Stomach smooth muscle (tissue), 2 donors: ENCODE measurements around the gene B4GALNT4.

Experiments
- H3K27ac ChIP-seq: one replicate; pipeline ENCODE4 v1.7.0; 2013; ENCODE audit warnings: mild to moderate bottlenecking, low read length, inconsistent platforms
- H3K27me3 ChIP-seq, 2 donors: one replicate each; pipeline ENCODE4 v1.7.0; 2013; ENCODE audit warnings: low read length in 2 of 2; ENCODE audit not compliant: insufficient read depth in 2 of 2, control insufficient read depth in 1 of 2
- H3K36me3 ChIP-seq, 2 donors: one replicate each; pipeline ENCODE4 v1.7.0; 2013; ENCODE audit warnings: low read length in 2 of 2; ENCODE audit not compliant: control insufficient read depth in 2 of 2, insufficient read depth in 2 of 2
- H3K4me1 ChIP-seq: one replicate; pipeline ENCODE4 v1.7.0; 2013; ENCODE audit warnings: low read length; ENCODE audit not compliant: control insufficient read depth, insufficient read depth
- H3K4me3 ChIP-seq, 2 donors: one replicate each; pipeline ENCODE4 v1.7.0; 2013; ENCODE audit warnings: low read length in 2 of 2
- H3K9ac ChIP-seq, 2 donors: one replicate each; pipeline ENCODE4 v1.7.0; 2013; ENCODE audit warnings: low read length in 2 of 2, mild to moderate bottlenecking in 1 of 2
- H3K9me3 ChIP-seq, 2 donors: one replicate each; pipeline ENCODE4 v1.7.0; 2013; ENCODE audit warnings: low read length in 2 of 2; ENCODE audit not compliant: control insufficient read depth in 2 of 2
- donor health status: healthy.
- donor health status: Pancreatic carcinoma.

B4GALNT4 gene

DNA sequence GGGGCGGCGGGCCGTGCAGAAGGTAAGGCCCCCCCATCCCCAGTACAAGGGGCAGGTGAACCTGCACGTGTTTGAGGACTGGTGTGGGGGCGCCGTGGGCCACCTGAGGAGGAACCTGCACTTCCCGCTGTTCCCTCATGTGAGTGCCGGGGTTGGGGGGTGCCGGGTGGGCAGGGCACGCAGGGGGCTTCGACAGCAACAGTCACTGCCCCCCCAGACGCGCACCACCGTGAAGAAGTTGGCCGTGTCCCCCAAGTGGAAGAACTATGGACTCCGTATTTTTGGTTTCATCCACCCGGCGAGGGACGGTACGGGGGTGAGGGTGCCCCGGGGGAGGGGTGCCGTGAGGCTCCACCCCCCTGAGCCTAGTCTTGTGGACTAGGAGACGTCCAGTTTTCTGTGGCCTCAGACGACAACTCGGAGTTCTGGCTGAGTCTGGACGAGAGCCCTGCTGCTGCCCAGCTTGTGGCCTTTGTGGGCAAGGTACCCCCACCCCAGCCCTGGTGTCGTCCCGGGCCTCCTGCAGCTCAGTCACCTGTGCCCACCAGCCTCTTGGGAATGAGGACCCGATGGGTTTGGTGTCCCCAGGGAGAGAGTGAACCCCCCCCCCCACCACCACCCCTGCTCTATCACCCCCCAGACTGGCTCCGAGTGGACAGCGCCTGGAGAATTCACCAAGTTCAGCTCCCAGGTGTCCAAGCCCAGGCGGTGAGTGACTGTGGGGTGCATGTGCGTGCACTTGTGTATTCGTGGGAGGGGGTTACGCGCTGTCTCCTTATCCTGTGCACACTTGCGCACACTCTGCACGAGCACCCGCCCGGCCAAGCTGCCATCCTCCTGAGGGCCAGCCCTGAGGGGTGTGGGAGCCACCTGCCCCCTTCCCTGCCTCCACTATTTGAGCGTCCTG is 3.8 kb downstream of the B4GALNT4 start:
- Histone ChIP-seq H3K9ac (no peak overlapping the region), H3K27me3 (peaks cover 14 to 15% of the 10 kb centered on the region in 2 donors), H3K36me3 (no peaks in the 10 kb centered on the region), H3K9me3 (no peaks in the 10 kb centered on the region), H3K27ac (no peak overlapping the region), H3K4me3 (no peak overlapping the region), H3K4me1 (peaks cover 13% of the 10 kb centered on the region)

DNA sequence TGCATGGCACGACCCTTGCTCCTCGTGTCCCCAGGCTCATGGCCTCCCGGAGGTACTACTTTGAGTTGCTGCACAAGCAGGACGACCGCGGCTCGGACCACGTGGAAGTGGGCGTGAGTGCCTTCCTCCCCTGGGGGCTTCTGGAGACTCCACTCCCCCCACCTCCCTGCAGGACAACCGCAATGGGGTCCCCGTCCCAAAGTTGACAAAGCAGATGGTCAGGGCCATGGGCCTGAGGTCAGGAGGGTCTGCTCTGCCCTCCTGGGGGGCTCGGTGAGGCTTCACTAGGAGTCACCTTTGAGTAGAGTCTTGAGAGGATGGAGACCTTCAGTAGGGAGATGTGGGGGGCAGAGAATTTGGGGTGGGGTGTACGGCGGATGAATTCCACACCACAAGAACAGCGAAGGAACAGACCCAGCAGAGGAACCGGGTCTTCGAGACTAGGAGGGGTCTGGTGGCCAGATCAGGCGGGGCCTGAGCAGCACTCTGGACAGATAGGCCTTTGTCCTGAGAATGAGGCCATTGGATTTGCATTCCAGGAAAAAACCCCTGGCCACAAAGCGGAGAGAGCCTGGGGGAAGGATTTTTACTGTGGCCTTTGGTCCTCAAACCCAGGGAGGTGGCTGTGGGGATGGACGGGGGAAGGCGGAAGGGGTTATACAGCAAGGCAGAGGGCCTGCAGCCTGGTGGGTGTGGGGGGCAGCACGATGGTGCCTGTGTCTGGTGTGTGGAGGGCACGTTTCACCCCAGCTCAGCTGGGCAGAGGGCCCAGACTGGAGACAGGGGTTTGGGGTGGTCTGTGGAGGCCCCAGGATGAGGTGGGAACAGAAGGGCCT is 4.6 kb downstream of the B4GALNT4 start:
- H3K27ac ChIP-seq: no peak overlapping the region
- H3K36me3 ChIP-seq: no peaks in the 10 kb centered on the region
- H3K4me3 ChIP-seq: no peak overlapping the region
- no peak overlapping the region for H3K9ac ChIP-seq
- H3K4me1 ChIP-seq: peaks cover 7% of the 10 kb centered on the region
- peaks cover 7 to 8% of the 10 kb centered on the region in 2 donors for H3K27me3 ChIP-seq
- H3K9me3 ChIP-seq: no peaks in the 10 kb centered on the region

DNA sequence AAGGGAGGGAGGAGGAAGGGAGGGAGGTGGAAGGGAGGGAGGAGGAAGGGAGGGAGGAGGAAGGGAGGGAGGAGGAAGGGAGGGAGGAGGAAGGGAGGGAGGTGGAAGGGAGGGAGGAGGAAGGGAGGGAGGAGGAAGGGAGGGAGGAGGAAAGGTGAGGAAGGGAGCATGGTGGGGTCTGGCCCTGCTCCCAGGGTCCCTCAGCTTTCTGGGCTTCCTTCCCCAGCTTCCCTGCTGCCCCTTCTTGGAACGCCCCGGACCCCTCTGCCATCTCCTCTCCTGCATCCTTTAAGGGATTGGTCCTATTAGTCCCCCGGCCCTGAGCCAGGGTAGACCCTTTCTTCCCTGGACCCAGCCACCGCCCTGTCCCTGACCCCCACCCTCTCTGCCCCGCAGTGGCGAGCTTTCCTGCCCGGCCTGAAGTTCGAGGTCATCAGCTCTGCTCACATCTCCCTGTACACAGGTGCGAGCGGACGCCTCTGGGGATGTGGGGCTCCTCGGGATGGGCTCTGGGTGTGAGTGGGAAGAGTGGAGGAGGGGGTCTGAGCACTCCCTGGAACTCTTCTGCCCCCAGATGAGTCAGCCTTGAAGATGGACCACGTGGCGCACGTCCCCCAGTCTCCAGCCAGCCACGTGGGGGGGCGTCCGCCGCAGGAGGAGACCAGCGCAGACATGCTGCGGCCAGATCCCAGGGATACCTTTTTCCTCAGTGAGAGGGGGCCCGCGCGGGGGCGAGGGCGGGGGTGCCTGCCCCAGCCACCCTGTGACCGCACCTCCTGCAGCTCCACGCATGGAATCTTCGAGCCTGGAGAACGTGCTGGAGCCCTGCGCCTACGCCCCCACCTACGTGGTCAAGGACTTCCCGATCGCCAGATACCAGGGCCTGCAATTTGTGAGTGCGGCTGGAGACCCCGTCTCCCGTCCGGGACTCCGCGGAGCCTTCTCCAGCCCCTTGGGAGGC is 6.0 kb downstream of the B4GALNT4 start:
- Histone ChIP-seq H3K27me3 (peaks cover 4% of the 10 kb centered on the region in 2 donors), H3K4me3 (no peak overlapping the region), H3K27ac (no peak overlapping the region), H3K9me3 (no peaks in the 10 kb centered on the region), H3K36me3 (no peaks in the 10 kb centered on the region), H3K4me1 (peaks cover 3% of the 10 kb centered on the region), H3K9ac (no peak overlapping the region)

DNA sequence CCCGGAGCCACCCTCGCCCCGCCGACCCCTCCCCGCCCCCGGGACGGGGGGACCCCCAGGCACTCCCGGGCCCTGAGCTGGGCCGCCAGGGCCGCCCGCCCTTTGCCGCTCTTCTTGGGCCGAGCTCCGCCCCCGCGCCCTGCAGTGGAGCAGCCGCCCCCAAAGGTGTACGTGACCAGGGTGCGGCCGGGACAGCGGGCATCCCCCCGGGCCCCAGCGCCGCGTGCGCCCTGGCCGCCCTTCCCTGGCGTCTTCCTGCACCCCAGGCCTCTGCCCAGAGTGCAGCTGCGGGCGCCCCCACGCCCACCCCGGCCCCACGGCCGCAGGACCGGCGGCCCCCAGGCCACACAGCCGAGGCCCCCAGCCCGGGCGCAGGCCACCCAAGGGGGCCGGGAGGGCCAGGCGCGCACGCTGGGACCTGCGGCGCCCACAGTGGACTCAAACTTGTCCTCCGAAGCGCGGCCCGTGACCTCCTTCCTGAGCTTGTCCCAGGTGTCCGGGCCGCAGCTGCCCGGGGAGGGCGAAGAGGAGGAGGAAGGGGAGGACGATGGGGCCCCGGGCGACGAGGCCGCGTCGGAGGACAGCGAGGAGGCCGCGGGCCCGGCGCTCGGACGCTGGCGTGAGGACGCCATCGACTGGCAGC is 7.4 kb downstream of the B4GALNT4 start:
- Histone ChIP-seq H3K27ac (no peak overlapping the region), H3K9me3 (no peaks in the 10 kb centered on the region), H3K27me3 (peaks cover 0 to 2% of the 10 kb centered on the region in 2 donors), H3K9ac (no peak overlapping the region), H3K4me1 (peaks cover 3% of the 10 kb centered on the region), H3K36me3 (no peaks in the 10 kb centered on the region), H3K4me3 (no peak overlapping the region)

DNA sequence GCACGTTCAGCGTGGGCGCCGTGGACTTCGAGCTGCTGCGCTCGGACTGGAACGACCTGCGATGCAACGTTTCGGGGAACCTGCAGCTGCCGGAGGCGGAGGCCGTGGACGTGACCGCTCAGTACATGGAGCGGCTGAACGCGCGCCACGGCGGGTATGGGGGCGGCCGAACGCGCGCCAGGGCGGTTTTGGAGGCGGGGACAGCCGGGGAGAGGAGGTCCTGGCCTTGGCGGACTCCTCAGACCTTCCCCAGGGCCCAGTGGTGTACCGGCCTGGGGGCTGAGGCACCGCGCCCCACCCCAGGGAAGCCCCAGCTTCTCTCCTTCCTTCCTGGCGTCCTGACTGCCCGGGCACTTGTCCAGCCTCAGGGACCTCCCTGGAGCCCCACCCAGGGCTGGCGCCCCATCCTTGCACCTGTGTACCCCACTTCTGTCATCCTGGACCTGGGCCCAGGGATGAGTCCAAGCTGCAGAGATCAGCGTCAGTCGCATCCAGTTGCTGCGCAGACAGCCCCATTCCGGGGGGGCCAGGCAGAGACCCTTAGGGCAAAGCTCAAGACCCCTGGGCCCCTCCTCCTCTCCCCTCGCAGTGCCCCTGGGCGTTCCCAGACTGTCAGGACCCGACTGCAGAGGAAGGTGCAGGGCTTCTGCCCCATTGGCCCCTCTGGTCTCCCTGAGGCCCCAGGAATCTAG is 8.0 kb downstream of the B4GALNT4 start:
- Histone ChIP-seq H3K4me1 (peaks cover 3% of the 10 kb centered on the region), H3K27me3 (peaks cover 0 to 2% of the 10 kb centered on the region in 2 donors), H3K27ac (no peak overlapping the region), H3K9ac (no peak overlapping the region), H3K9me3 (no peaks in the 10 kb centered on the region), H3K4me3 (no peak overlapping the region), H3K36me3 (no peaks in the 10 kb centered on the region)

DNA sequence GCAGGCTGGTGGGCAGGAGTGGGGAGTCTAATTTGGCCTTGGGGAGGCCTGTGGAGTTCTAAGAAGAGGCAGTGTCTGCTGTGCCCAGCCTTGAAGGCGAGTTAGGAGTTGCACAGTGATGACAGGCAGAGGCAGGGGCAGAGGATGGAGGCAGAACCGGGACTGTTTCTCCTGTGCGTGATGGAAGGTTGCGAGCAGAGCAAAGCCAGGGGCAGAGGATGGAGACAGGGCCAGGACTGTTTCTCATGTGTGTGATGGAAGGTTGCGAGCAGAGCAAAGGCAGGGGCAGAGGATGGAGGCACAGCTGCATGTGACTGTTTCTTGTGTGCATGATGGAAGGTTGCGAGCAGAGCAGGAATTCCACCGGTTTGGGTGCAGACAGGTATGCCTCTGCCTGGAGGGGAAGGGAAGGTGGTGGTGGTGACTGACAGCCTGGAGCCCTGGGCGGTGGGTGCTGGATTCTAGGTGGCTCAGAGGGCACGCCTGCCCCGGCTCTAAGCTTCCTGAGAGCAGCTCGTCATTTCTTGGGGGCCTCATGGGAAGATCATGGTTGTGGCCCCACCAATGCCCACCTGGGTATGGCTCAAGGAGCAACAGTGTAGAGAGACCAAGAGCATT is 8.7 kb downstream of the B4GALNT4 start:
- Histone ChIP-seq H3K4me1 (peaks cover 3% of the 10 kb centered on the region), H3K4me3 (no peak overlapping the region), H3K27me3 (peaks cover 0 to 2% of the 10 kb centered on the region in 2 donors), H3K9ac (no peak overlapping the region), H3K36me3 (no peaks in the 10 kb centered on the region), H3K9me3 (no peaks in the 10 kb centered on the region), H3K27ac (no peak overlapping the region)

DNA sequence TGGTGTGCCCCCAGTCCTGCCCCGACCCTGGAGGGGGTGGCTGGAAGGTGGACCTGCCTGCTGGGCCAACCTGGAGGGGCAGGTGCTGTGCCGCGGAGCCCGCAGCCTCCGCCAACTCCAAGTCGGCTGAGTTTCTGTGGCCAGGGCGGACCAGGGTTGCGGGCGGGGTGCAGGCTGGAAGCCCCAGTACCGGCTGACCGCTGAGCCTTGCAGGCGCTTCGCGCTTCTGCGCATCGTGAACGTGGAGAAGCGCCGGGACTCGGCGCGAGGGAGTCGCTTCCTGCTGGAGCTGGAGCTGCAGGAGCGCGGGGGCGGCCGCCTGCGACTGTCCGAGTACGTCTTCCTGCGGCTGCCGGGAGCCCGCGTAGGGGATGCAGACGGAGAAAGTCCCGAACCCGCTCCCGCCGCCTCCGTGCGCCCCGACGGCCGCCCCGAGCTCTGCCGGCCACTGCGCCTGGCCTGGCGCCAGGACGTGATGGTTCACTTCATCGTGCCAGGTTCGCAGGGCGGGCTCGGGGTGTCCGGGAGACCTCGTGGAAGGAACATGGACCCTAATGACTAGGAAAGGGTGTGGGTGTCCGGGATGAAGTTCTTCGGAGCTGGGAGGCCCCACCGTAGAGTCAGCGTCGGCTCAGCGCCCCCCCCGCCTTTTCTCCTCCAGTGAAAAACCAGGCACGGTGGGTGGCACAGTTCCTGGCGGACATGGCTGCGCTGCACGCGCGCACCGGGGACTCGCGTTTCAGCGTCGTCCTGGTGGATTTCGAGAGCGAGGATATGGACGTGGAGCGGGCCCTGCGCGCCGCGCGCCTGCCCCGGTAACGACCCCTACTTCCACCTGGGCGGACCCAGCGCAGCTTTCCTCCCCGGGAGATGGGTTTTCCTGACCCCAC is 10.2 kb downstream of the B4GALNT4 start:
- no peak overlapping the region for H3K27ac ChIP-seq

DNA sequence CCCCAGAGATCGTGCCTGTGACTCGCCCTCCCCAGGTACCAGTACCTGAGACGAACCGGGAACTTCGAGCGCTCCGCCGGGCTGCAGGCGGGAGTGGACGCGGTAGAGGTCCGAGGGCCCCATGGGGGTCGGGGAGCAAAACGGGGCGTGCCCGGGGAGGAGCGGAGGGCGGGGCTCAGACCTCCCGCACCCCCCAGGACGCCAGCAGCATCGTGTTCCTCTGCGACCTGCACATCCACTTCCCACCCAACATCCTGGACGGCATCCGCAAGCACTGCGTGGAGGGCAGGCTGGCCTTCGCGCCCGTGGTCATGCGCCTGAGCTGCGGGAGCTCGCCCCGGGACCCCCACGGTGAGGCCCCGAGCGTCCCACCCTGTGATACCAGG is 10.8 kb downstream of the B4GALNT4 start:
- H3K9ac ChIP-seq: no peak overlapping the region
- H3K27ac ChIP-seq: no peak overlapping the region
- H3K4me3 ChIP-seq: no peak overlapping the region
- no peaks in the 10 kb centered on the region for H3K9me3 ChIP-seq
- peaks cover 0 to 2% of the 10 kb centered on the region in 2 donors for H3K27me3 ChIP-seq
- H3K4me1 ChIP-seq: no peaks in the 10 kb centered on the region
- no peaks in the 10 kb centered on the region for H3K36me3 ChIP-seq

More for the DNA sequence above, 10.2 kb downstream of the B4GALNT4 start:
- H3K27me3 ChIP-seq: peaks cover 0 to 2% of the 10 kb centered on the region in 2 donors
- H3K4me3 ChIP-seq: no peak overlapping the region
- no peaks in the 10 kb centered on the region for H3K9me3 ChIP-seq
- H3K4me1 ChIP-seq: no peaks in the 10 kb centered on the region
- no peaks in the 10 kb centered on the region for H3K36me3 ChIP-seq
- no peak overlapping the region for H3K9ac ChIP-seq
